ENCODE results near the gene CRTAC1. TPM values are rescaled to one million over a fixed set of nuclear protein-coding genes. Genes with fewer than 3 reads are reported as not detected.

Gene CRTAC1
- total and polyA plus RNA-seq, 4 donors: 0.14 to 0.33 (median 0.26) TPM

DNA sequence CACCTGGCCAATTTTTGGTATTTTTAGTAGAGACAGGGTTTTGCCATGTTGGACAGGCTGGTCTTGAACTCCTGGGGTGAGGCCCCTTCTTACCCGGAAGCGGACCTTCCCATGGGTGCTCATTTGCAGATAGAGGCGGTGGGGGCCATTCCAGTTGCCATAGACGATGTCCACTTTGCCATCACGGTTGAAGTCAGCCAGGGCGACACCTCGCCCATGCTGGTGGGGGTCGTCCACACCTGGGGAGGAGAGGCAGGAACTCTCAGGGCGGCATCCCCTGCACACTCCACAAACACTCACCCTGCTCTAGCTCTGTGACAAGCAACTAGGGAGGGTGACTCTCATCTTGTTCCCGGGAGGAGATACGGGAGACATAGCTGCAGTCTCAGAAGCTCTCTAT lies 125.8 kb downstream of the CRTAC1 start:
- Histone ChIP-seq H3K9ac (ENCODE audit: low read depth in 1 of 2, low read length in 2 of 2) (no peak overlapping the region), H3K27ac (ENCODE audit: low read depth in 1 of 2, low read length in 2 of 2) (no peak overlapping the region), H3K9me3 (ENCODE audit: control insufficient read depth in 4 of 4, low read length in 3 of 4) (no peaks in the 10 kb centered on the region), H3K27me3 (ENCODE audit: control insufficient read depth in 4 of 4, insufficient read depth in 4 of 4, low read length in 3 of 4) (peaks cover 0 to 6% (median 0%) of the 10 kb centered on the region in 4 donors), H3K36me3 (ENCODE audit: control insufficient read depth in 4 of 4, insufficient read depth in 3 of 4, low read depth in 1 of 4, low read length in 3 of 4) (no peaks in the 10 kb centered on the region), H3K4me3 (ENCODE audit: low read depth in 1 of 3, low read length in 3 of 3) (no peak overlapping the region), H3K4me1 (ENCODE audit: control insufficient read depth in 4 of 4, insufficient read depth in 4 of 4, low read length in 3 of 4) (no peaks in the 10 kb centered on the region)
- TF ChIP-seq GABPA (IDR thresholded peaks at IDR 0.05 in 1 of 2, conservative IDR thresholded peaks at IDR 0.05 in 1 of 2): no peak
- TF ChIP-seq SP1 (IDR thresholded peaks at IDR 0.05): no peak
- TF ChIP-seq RXRA (IDR thresholded peaks at IDR 0.05): no peak
- TF ChIP-seq, protein P1, sequence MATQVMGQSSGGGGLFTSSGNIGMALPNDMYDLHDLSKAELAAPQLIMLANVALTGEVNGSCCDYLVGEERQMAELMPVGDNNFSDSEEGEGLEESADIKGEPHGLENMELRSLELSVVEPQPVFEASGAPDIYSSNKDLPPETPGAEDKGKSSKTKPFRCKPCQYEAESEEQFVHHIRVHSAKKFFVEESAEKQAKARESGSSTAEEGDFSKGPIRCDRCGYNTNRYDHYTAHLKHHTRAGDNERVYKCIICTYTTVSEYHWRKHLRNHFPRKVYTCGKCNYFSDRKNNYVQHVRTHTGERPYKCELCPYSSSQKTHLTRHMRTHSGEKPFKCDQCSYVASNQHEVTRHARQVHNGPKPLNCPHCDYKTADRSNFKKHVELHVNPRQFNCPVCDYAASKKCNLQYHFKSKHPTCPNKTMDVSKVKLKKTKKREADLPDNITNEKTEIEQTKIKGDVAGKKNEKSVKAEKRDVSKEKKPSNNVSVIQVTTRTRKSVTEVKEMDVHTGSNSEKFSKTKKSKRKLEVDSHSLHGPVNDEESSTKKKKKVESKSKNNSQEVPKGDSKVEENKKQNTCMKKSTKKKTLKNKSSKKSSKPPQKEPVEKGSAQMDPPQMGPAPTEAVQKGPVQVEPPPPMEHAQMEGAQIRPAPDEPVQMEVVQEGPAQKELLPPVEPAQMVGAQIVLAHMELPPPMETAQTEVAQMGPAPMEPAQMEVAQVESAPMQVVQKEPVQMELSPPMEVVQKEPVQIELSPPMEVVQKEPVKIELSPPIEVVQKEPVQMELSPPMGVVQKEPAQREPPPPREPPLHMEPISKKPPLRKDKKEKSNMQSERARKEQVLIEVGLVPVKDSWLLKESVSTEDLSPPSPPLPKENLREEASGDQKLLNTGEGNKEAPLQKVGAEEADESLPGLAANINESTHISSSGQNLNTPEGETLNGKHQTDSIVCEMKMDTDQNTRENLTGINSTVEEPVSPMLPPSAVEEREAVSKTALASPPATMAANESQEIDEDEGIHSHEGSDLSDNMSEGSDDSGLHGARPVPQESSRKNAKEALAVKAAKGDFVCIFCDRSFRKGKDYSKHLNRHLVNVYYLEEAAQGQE (IDR thresholded peaks at IDR 0.05): no peak
- no peak for TF ChIP-seq EGR1 (IDR thresholded peaks at IDR 0.05; ENCODE audit: low read depth in 2 of 2)
- no peak for TF ChIP-seq RAD21 (IDR thresholded peaks at IDR 0.05)
- TF ChIP-seq FOXA2 (IDR thresholded peaks at IDR 0.05): no peak
- TF ChIP-seq, protein P2, sequence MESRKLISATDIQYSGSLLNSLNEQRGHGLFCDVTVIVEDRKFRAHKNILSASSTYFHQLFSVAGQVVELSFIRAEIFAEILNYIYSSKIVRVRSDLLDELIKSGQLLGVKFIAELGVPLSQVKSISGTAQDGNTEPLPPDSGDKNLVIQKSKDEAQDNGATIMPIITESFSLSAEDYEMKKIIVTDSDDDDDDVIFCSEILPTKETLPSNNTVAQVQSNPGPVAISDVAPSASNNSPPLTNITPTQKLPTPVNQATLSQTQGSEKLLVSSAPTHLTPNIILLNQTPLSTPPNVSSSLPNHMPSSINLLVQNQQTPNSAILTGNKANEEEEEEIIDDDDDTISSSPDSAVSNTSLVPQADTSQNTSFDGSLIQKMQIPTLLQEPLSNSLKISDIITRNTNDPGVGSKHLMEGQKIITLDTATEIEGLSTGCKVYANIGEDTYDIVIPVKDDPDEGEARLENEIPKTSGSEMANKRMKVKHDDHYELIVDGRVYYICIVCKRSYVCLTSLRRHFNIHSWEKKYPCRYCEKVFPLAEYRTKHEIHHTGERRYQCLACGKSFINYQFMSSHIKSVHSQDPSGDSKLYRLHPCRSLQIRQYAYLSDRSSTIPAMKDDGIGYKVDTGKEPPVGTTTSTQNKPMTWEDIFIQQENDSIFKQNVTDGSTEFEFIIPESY (IDR thresholded peaks at IDR 0.05): no peak
- TF ChIP-seq NR2F2 (IDR thresholded peaks at IDR 0.05): no peak
- TF ChIP-seq TAF1 (conservative IDR thresholded peaks at IDR 0.05): no peak
- TF ChIP-seq, protein P3, sequence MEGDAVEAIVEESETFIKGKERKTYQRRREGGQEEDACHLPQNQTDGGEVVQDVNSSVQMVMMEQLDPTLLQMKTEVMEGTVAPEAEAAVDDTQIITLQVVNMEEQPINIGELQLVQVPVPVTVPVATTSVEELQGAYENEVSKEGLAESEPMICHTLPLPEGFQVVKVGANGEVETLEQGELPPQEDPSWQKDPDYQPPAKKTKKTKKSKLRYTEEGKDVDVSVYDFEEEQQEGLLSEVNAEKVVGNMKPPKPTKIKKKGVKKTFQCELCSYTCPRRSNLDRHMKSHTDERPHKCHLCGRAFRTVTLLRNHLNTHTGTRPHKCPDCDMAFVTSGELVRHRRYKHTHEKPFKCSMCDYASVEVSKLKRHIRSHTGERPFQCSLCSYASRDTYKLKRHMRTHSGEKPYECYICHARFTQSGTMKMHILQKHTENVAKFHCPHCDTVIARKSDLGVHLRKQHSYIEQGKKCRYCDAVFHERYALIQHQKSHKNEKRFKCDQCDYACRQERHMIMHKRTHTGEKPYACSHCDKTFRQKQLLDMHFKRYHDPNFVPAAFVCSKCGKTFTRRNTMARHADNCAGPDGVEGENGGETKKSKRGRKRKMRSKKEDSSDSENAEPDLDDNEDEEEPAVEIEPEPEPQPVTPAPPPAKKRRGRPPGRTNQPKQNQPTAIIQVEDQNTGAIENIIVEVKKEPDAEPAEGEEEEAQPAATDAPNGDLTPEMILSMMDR (IDR thresholded peaks at IDR 0.05; ENCODE audit: low read depth, low read length, missing input control): no peak
- DNase-seq (ENCODE audit: low spot score): no peak
- WGBS: 79% methylated on average over 11 of the region's 11 CpGs

DNA sequence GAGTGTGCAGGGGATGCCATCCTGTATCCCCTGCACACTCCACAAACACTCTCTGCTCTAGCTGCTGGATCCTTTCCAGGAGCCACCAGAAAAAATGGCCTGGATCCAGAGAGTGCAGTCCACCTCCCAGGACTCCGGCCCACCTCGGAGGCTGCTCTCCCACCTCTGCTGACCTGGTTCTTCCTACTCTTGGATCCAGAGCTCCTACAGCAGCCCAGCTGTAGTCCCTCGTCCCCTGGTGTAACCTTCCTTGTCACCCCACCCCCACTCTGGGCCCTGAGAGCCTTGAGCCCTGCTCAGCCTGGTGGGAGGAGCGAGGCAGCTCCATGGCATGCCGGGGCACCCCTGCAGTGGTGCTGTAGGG lies 126.4 kb downstream of the CRTAC1 start:
- Histone ChIP-seq H3K27me3 (ENCODE audit: control insufficient read depth in 4 of 4, insufficient read depth in 4 of 4, low read length in 3 of 4) (peaks cover 0 to 9% (median 0%) of the 10 kb centered on the region in 4 donors), H3K4me1 (ENCODE audit: control insufficient read depth in 4 of 4, insufficient read depth in 4 of 4, low read length in 3 of 4) (no peaks in the 10 kb centered on the region), H3K4me3 (ENCODE audit: low read depth in 1 of 3, low read length in 3 of 3) (no peak overlapping the region), H3K9ac (ENCODE audit: low read depth in 1 of 2, low read length in 2 of 2) (no peak overlapping the region), H3K27ac (ENCODE audit: low read depth in 1 of 2, low read length in 2 of 2) (no peak overlapping the region), H3K9me3 (ENCODE audit: control insufficient read depth in 4 of 4, low read length in 3 of 4) (no peaks in the 10 kb centered on the region), H3K36me3 (ENCODE audit: control insufficient read depth in 4 of 4, insufficient read depth in 3 of 4, low read depth in 1 of 4, low read length in 3 of 4) (no peaks in the 10 kb centered on the region)
- 62% methylated on average over 5 of the region's 5 CpGs for WGBS
- no peak for DNase-seq (ENCODE audit: low spot score)
- TF ChIP-seq JUND (IDR thresholded peaks at IDR 0.05) (no peak), FOXA1 (IDR thresholded peaks at IDR 0.05) (no peak), HNF4G (IDR thresholded peaks at IDR 0.05) (no peak), YY1 (IDR thresholded peaks at IDR 0.05) (no peak), TAF1 (conservative IDR thresholded peaks at IDR 0.05) (no peak), HNF4A (conservative IDR thresholded peaks at IDR 0.05) (no peak), EGR1 (IDR thresholded peaks at IDR 0.05; ENCODE audit: low read depth in 2 of 2) (no peak), SP1 (IDR thresholded peaks at IDR 0.05) (no peak)
- TF ChIP-seq, protein P3 (IDR thresholded peaks at IDR 0.05; ENCODE audit: low read depth, low read length, missing input control): no peak
- TF ChIP-seq, protein P4, sequence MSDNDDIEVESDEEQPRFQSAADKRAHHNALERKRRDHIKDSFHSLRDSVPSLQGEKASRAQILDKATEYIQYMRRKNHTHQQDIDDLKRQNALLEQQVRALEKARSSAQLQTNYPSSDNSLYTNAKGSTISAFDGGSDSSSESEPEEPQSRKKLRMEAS (IDR thresholded peaks at IDR 0.05): no peak
- TF ChIP-seq, protein P5, sequence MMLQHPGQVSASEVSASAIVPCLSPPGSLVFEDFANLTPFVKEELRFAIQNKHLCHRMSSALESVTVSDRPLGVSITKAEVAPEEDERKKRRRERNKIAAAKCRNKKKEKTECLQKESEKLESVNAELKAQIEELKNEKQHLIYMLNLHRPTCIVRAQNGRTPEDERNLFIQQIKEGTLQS (IDR thresholded peaks at IDR 0.05): no peak
- TF ChIP-seq, protein P1 (IDR thresholded peaks at IDR 0.05): no peak

Data from liver (tissue), 9 donors.